Omental fat pad (tissue), 4 donors: ENCODE data around the gene ZFAND2B. TPM values are rescaled to one million over a fixed set of nuclear protein-coding genes. Genes with fewer than 3 reads are reported as not detected.

ENCODE experiments used
- ATAC-seq: fragments of 150-250 bp; one replicate; pipeline ENCODE4 v1.9.1; 2016; ENCODE audit warnings: mild to moderate bottlenecking, moderate library complexity; ENCODE audit not compliant: low FRiP score
- DNase-seq: peaks from one replicate; pipeline ENCODE4 v3.0.0-alpha.2; 2019; ENCODE audit warnings: low spot score
- CTCF ChIP-seq, 3 donors: fragments of 450-650 bp; IDR thresholded peaks; one replicate each; pipeline ENCODE4 v1.5.1; 2016 to 2017; ENCODE audit warnings: antibody characterized with exemption in 3 of 3, mild to moderate bottlenecking in 3 of 3, moderate library complexity in 2 of 3
- total RNA-seq, 4 donors: library from RNA; depleted of rRNA; stranded (reverse); fragments of >200 nt; gene quantifications; one replicate each; pipeline ENCODE4 v1.1.0, GENCODE V29; 2016

ZFAND2B gene
- total RNA-seq, 4 donors from 2014 or later = 25.1 to 57.1 (median 40.1) TPM

- DNase-seq = no peak
- no peak for TF ChIP-seq CTCF (IDR thresholded peaks at IDR 0.05)
- no peak for ATAC-seq
Observed at GRCh38 chr2:219175486-219175885, 31.1 kb upstream of the ZFAND2B start.

GRCh38 chr2:219175928-219176817 lies 30.4 kb upstream of the ZFAND2B start:
- TF ChIP-seq CTCF (IDR thresholded peaks at IDR 0.05) = no peak
- DNase-seq (peak; percentile 30), ATAC-seq (peak; percentile 38)

GRCh38 chr2:219176818-219177551 lies 29.6 kb upstream of the ZFAND2B start, which contains the start of gene CNPPD1:
Gene CNPPD1, minus strand, starts transcription at chr2:219176925. Its CDS starts 97 bp downstream, at chr2:219176828.
- peak; percentile 36 for DNase-seq
- TF ChIP-seq CTCF (IDR thresholded peaks at IDR 0.05) = no peak
- peak; percentile 78 for ATAC-seq

- peak; percentile 28 for DNase-seq
- ATAC-seq = peak; percentile 85
- TF ChIP-seq CTCF (IDR thresholded peaks at IDR 0.05) = peak in 1 of 3 donors; percentile 25
Observed at GRCh38 chr2:219177552-219178376, 28.8 kb upstream of the ZFAND2B start, which contains the start of gene RETREG2. Gene RETREG2, plus strand, starts transcription at chr2:219178275. Its CDS starts 78 bp downstream, at chr2:219178353.

GRCh38 chr2:219178377-219179175 lies 28.0 kb upstream of the ZFAND2B start:
- no peak for TF ChIP-seq CTCF (IDR thresholded peaks at IDR 0.05)
- DNase-seq = peak; percentile 46
- ATAC-seq = no peak
